ENCODE data around the gene CDKN1A. TPM values are rescaled to one million over a fixed set of nuclear protein-coding genes. Genes with fewer than 3 reads are reported as not detected.

Gene CDKN1A
- total and polyA plus RNA-seq, 2 donors from 2014 or later, result 46.4 to 66.2 TPM

- Histone ChIP-seq H3K4me3 (ENCODE audit: low read length in 3 of 3) (no peak overlapping the region), H3K9me3 (ENCODE audit: control insufficient read depth in 2 of 3, insufficient read depth in 1 of 3, low read length in 3 of 3) (no peaks in the 10 kb centered on the region), H3K36me3 (ENCODE audit: control insufficient read depth in 2 of 3, insufficient read depth in 3 of 3, low read length in 3 of 3) (no peaks in the 10 kb centered on the region), H3K27me3 (ENCODE audit: control insufficient read depth, insufficient read depth, low read length) (no peaks in the 10 kb centered on the region), H3K27ac (ENCODE audit: low read depth in 2 of 2, low read length in 2 of 2) (no peak overlapping the region), H3K9ac (ENCODE audit: low read length in 3 of 3) (no peak overlapping the region), H3K4me1 (ENCODE audit: control insufficient read depth in 2 of 3, insufficient read depth in 2 of 3, low read depth in 1 of 3, low read length in 3 of 3) (peaks cover 4 to 5% (median 4%) of the 10 kb centered on the region in 3 donors)
- intact Hi-C loops (cut with DNase I), result no loop called here
- TF ChIP-seq CTCF (IDR thresholded peaks at IDR 0.05; ENCODE audit: borderline replicate concordance, extremely low read depth, insufficient read depth), result no peak
- FAIRE-seq (no peak), DNase-seq (no peak)
These were observed 3.6 kb upstream of the CDKN1A start for GRCh38 chr6:36674942-36675341.

GRCh38 chr6:36676141-36677058 is 2.1 kb upstream of the CDKN1A start:
- intact Hi-C loops (cut with DNase I), result no loop called here
- no peak for TF ChIP-seq CTCF (IDR thresholded peaks at IDR 0.05; ENCODE audit: borderline replicate concordance, extremely low read depth, insufficient read depth)
- FAIRE-seq, result no peak
- no peaks in the 10 kb centered on the region for H3K27me3 ChIP-seq (ENCODE audit: control insufficient read depth, insufficient read depth, low read length)
- H3K4me1 ChIP-seq (ENCODE audit: control insufficient read depth in 2 of 3, insufficient read depth in 2 of 3, low read depth in 1 of 3, low read length in 3 of 3), result peaks cover 4 to 9% (median 8%) of the 10 kb centered on the region in 3 donors
- H3K9ac ChIP-seq (ENCODE audit: low read length in 3 of 3), result no peak overlapping the region
- H3K4me3 ChIP-seq (ENCODE audit: low read length in 3 of 3), result no peak overlapping the region
- H3K36me3 ChIP-seq (ENCODE audit: control insufficient read depth in 2 of 3, insufficient read depth in 3 of 3, low read length in 3 of 3), result no peaks in the 10 kb centered on the region
- DNase-seq, result no peak
- peak overlapping the region; percentile 8 to 13 for H3K27ac ChIP-seq (ENCODE audit: low read depth in 2 of 2, low read length in 2 of 2)
- no peaks in the 10 kb centered on the region for H3K9me3 ChIP-seq (ENCODE audit: control insufficient read depth in 2 of 3, insufficient read depth in 1 of 3, low read length in 3 of 3)

GRCh38 chr6:36677059-36677749 is 1.3 kb upstream of the CDKN1A start:
- TF ChIP-seq CTCF (IDR thresholded peaks at IDR 0.05; ENCODE audit: borderline replicate concordance, extremely low read depth, insufficient read depth), result no peak
- no peak for DNase-seq
- H3K27ac ChIP-seq (ENCODE audit: low read depth in 2 of 2, low read length in 2 of 2), result peak overlapping the region; percentile 8 to 46
- H3K9ac ChIP-seq (ENCODE audit: low read length in 3 of 3), result no peak overlapping the region
- no peaks in the 10 kb centered on the region for H3K36me3 ChIP-seq (ENCODE audit: control insufficient read depth in 2 of 3, insufficient read depth in 3 of 3, low read length in 3 of 3)
- FAIRE-seq, result no peak
- H3K9me3 ChIP-seq (ENCODE audit: control insufficient read depth in 2 of 3, insufficient read depth in 1 of 3, low read length in 3 of 3), result no peaks in the 10 kb centered on the region
- H3K27me3 ChIP-seq (ENCODE audit: control insufficient read depth, insufficient read depth, low read length), result no peaks in the 10 kb centered on the region
- intact Hi-C loops (cut with DNase I), result no loop called here
- H3K4me1 ChIP-seq (ENCODE audit: control insufficient read depth in 2 of 3, insufficient read depth in 2 of 3, low read depth in 1 of 3, low read length in 3 of 3), result peaks cover 4 to 12% (median 10%) of the 10 kb centered on the region in 3 donors
- H3K4me3 ChIP-seq (ENCODE audit: low read length in 3 of 3), result no peak overlapping the region

All from kidney (tissue), 14 donors.